DMS114 treated with DMSO at 0.1 percent for 48 hours (cell line): ENCODE results near the gene ATP6V0E2.
"Not testable (repeated sequence)": the region's sequence is repeated elsewhere in the genome, so short reads cannot be mapped to it uniquely, and the experiment has no call there.

Experiments used
- DNase-seq: peaks from one replicate; lab custom pipeline; 2025; ENCODE audit not compliant: unreplicated experiment; lab: John Stamatoyannopoulos, UW

The ATP6V0E2 gene

GRCh38 chr7:149873074-149873969 is at the start of gene ATP6V0E2:
TSS of gene ATP6V0E2 (plus strand) at chr7:149873969. CDS start at chr7:149874066, 97 bp downstream.
- DNase-seq: peak; percentile 84

- no peak for DNase-seq
Observed at GRCh38 chr7:149824301-149824741, 49.4 kb upstream of the ATP6V0E2 start.

GRCh38 chr7:149824748-149825566 is 48.8 kb upstream of the ATP6V0E2 start:
- no peak for DNase-seq

- DNase-seq: no peak
Observed at GRCh38 chr7:149825567-149826343, 48.0 kb upstream of the ATP6V0E2 start.

GRCh38 chr7:149826344-149827088 is 47.3 kb upstream of the ATP6V0E2 start:
- DNase-seq: no peak

GRCh38 chr7:149827089-149827981 is 46.4 kb upstream of the ATP6V0E2 start:
- no peak for DNase-seq

GRCh38 chr7:149828357-149829309 is 45.1 kb upstream of the ATP6V0E2 start:
- DNase-seq: no peak

- not testable (repeated sequence) for DNase-seq
Observed at GRCh38 chr7:149830527-149830926, 43.2 kb upstream of the ATP6V0E2 start.

GRCh38 chr7:149830997-149831740 is 42.6 kb upstream of the ATP6V0E2 start:
- no peak for DNase-seq

GRCh38 chr7:149831741-149832219 is 42.0 kb upstream of the ATP6V0E2 start:
- no peak for DNase-seq

GRCh38 chr7:149832332-149833041 is 41.3 kb upstream of the ATP6V0E2 start:
- no peak for DNase-seq

GRCh38 chr7:149833495-149834130 is 40.2 kb upstream of the ATP6V0E2 start:
- no peak for DNase-seq

- DNase-seq: no peak
Observed at GRCh38 chr7:149834601-149835000, 39.2 kb upstream of the ATP6V0E2 start.

- no peak for DNase-seq
Observed at GRCh38 chr7:149836434-149836833, 37.3 kb upstream of the ATP6V0E2 start.

- DNase-seq: no peak
Observed at GRCh38 chr7:149837564-149838223, 36.1 kb upstream of the ATP6V0E2 start.
